Measurements from ENCODE around the gene FBXO46.
"Not testable (repeated sequence)": the region's sequence is repeated elsewhere in the genome, so short reads cannot be mapped to it uniquely, and the experiment has no call there.

Gene FBXO46

GRCh38 chr19:45747513-45747912 is 16.8 kb upstream of the FBXO46 start:
- H4K20me1 ChIP-seq: no peaks in the 10 kb centered on the region
- no peaks in the 10 kb centered on the region for H3K27me3 ChIP-seq
- H3K4me1 ChIP-seq: no peaks in the 10 kb centered on the region
- H3K9ac ChIP-seq: no peak overlapping the region
- TF ChIP-seq Cebpa-rat (IDR thresholded peaks at IDR 0.05): no peak
- H3K27ac ChIP-seq: no peak overlapping the region
- no peak overlapping the region for H3K4me3 ChIP-seq
- no peaks in the 10 kb centered on the region for H3K9me3 ChIP-seq (replicated peaks in 1 of 11)
- no peaks in the 10 kb centered on the region for H3K36me3 ChIP-seq
- no peak overlapping the region for H3K4me2 ChIP-seq

GRCh38 chr19:45746866-45747265 is 16.2 kb upstream of the FBXO46 start:
- H3K4me2 ChIP-seq: no peak overlapping the region
- TF ChIP-seq Cebpa-rat (IDR thresholded peaks at IDR 0.05): no peak
- no peaks in the 10 kb centered on the region for H3K4me1 ChIP-seq
- H3K4me3 ChIP-seq: no peak overlapping the region
- H3K9ac ChIP-seq: no peak overlapping the region
- H3K27ac ChIP-seq: no peak overlapping the region
- no peaks in the 10 kb centered on the region for H3K36me3 ChIP-seq
- H3K27me3 ChIP-seq: no peaks in the 10 kb centered on the region
- H3K9me3 ChIP-seq (replicated peaks in 1 of 11): no peaks in the 10 kb centered on the region
- H4K20me1 ChIP-seq: no peaks in the 10 kb centered on the region

- Histone ChIP-seq H3K9me3 (replicated peaks in 1 of 11) (no peaks in the 10 kb centered on the region), H3K27me3 (no peaks in the 10 kb centered on the region), H3K36me3 (no peaks in the 10 kb centered on the region), H3K27ac (no peak overlapping the region), H3K4me1 (no peaks in the 10 kb centered on the region), H3K4me2 (no peak overlapping the region), H3K9ac (no peak overlapping the region), H4K20me1 (no peaks in the 10 kb centered on the region), H3K4me3 (no peak overlapping the region)
- TF ChIP-seq Cebpa-rat (IDR thresholded peaks at IDR 0.05): no peak
These were observed 14.9 kb upstream of the FBXO46 start for GRCh38 chr19:45745606-45746005.

GRCh38 chr19:45742969-45743368 is 12.3 kb upstream of the FBXO46 start:
- H3K4me1 ChIP-seq: peaks cover 0 to 10% (median 3%) of the 10 kb centered on the region in 10 experiments; a peak in 4 of 20 replicates
- H3K27me3 ChIP-seq: no peaks in the 10 kb centered on the region
- no peaks in the 10 kb centered on the region for H3K36me3 ChIP-seq
- no peak for TF ChIP-seq Cebpa-rat (IDR thresholded peaks at IDR 0.05)
- H3K4me3 ChIP-seq: no peak overlapping the region
- H3K9ac ChIP-seq: no peak overlapping the region
- no peaks in the 10 kb centered on the region for H4K20me1 ChIP-seq
- H3K27ac ChIP-seq: no peak overlapping the region
- no peaks in the 10 kb centered on the region for H3K9me3 ChIP-seq (replicated peaks in 1 of 11)
- H3K4me2 ChIP-seq: no peak overlapping the region

- H3K27me3 ChIP-seq: no peaks in the 10 kb centered on the region
- H4K20me1 ChIP-seq: no peaks in the 10 kb centered on the region
- peak overlapping the region in 5 of 11 experiments; percentile 1 to 49 (median 17); a peak in 6 of 22 replicates for H3K4me2 ChIP-seq
- no peak overlapping the region for H3K9ac ChIP-seq
- H3K4me3 ChIP-seq: no peak overlapping the region
- TF ChIP-seq Cebpa-rat (IDR thresholded peaks at IDR 0.05): peak in 2 of 11 experiments; percentile 23 to 36; a peak in 1 of 22 replicates
- H3K4me1 ChIP-seq: peaks cover 0 to 10% (median 3%) of the 10 kb centered on the region in 10 experiments; a peak in 4 of 20 replicates
- no peaks in the 10 kb centered on the region for H3K9me3 ChIP-seq (replicated peaks in 1 of 11)
- no peaks in the 10 kb centered on the region for H3K36me3 ChIP-seq
- H3K27ac ChIP-seq: peak overlapping the region in 1 of 11 experiments; percentile 36; a peak in 1 of 22 replicates
These were observed 9.1 kb upstream of the FBXO46 start for GRCh38 chr19:45739498-45740439.

GRCh38 chr19:45733160-45733810 is 2.6 kb upstream of the FBXO46 start, which contains the start of gene MEIOSIN:
Gene MEIOSIN, plus strand, starts transcription at chr19:45733439. Its CDS starts 1,938 bp downstream, at chr19:45735377.
- peaks cover 0 to 18% (median 8%) of the 10 kb centered on the region in 11 experiments; a peak in 11 of 22 replicates for H4K20me1 ChIP-seq
- no peak within 1 kb of the TSS for H3K4me3 ChIP-seq
- H3K9ac ChIP-seq: no peak within 1 kb of the TSS
- no peak within 1 kb of the TSS for H3K4me2 ChIP-seq
- H3K27ac ChIP-seq: no peak within 1 kb of the TSS
- peaks cover 17 to 25% (median 19%) of the 10 kb centered on the region in 10 experiments for H3K4me1 ChIP-seq
- no peak for TF ChIP-seq Cebpa-rat (IDR thresholded peaks at IDR 0.05)
- H3K36me3 ChIP-seq: no peaks in the 10 kb centered on the region
- H3K27me3 ChIP-seq: no peaks in the 10 kb centered on the region
- no peaks in the 10 kb centered on the region for H3K9me3 ChIP-seq (replicated peaks in 1 of 11)

GRCh38 chr19:45729800-45730290 is 851 bp downstream of the FBXO46 start:
- Histone ChIP-seq H3K27ac (peak overlapping the region; percentile 60 to 84 (median 76)), H3K9me3 (replicated peaks in 1 of 11) (no peaks in the 10 kb centered on the region), H4K20me1 (peaks cover 14 to 53% (median 36%) of the 10 kb centered on the region in 11 experiments; a peak in 19 of 22 replicates), H3K36me3 (peaks cover 0 to 18% (median 5%) of the 10 kb centered on the region in 11 experiments; a peak in 8 of 22 replicates), H3K4me1 (peaks cover 23 to 35% (median 27%) of the 10 kb centered on the region in 10 experiments), H3K4me2 (peak overlapping the region; percentile 79 to 98 (median 90)), H3K27me3 (no peaks in the 10 kb centered on the region), H3K4me3 (peak overlapping the region; percentile 78 to 93 (median 86)), H3K9ac (peak overlapping the region; percentile 80 to 93 (median 88))
- TF ChIP-seq Cebpa-rat (IDR thresholded peaks at IDR 0.05): no peak

- H3K27me3 ChIP-seq; H3K27ac ChIP-seq; H3K9me3 ChIP-seq (replicated peaks in 1 of 11); H3K4me3 ChIP-seq: not testable (repeated sequence)
- peaks cover 23 to 35% (median 27%) of the 10 kb centered on the region in 10 experiments for H3K4me1 ChIP-seq
- H4K20me1 ChIP-seq: peaks cover 21 to 64% (median 47%) of the 10 kb centered on the region in 11 experiments; a peak in 19 of 22 replicates
- peak overlapping the region; percentile 39 to 98 (median 90); a peak in 19 of 22 replicates for H3K4me2 ChIP-seq
- peaks cover 0 to 28% (median 9%) of the 10 kb centered on the region in 11 experiments; a peak in 13 of 22 replicates for H3K36me3 ChIP-seq
- H3K9ac ChIP-seq: peak overlapping the region in 2 of 11 experiments; percentile 86 to 89; a peak in 2 of 22 replicates
- 0 out of 22 replicates have a peak, but pooled peaks of 1 of the 11 experiments have one; percentile 23 for TF ChIP-seq Cebpa-rat (IDR thresholded peaks at IDR 0.05)
These were observed 2.0 kb downstream of the FBXO46 start for GRCh38 chr19:45728683-45729082.

GRCh38 chr19:45720065-45720464 is 10.6 kb downstream of the FBXO46 start:
- not testable (repeated sequence) for H3K4me3 ChIP-seq; H3K27ac ChIP-seq; H3K27me3 ChIP-seq; H3K9me3 ChIP-seq (replicated peaks in 1 of 11); H3K9ac ChIP-seq; H3K4me2 ChIP-seq
- Histone ChIP-seq H3K36me3 (peaks cover 30 to 63% (median 43%) of the 10 kb centered on the region in 11 experiments), H3K4me1 (peaks cover 20 to 56% (median 32%) of the 10 kb centered on the region in 10 experiments), H4K20me1 (peaks cover 8 to 42% (median 14%) of the 10 kb centered on the region in 11 experiments; a peak in 17 of 22 replicates)
